K562 (cell line): ENCODE data around the gene ALPK1. TPM values are rescaled to one million over a fixed set of nuclear protein-coding genes. Genes with fewer than 3 reads are reported as not detected.

ENCODE experiments used
- ATAC-seq: fragments of 200-7000 bp; cut with Tn5 transposase; 3 replicates; pipeline ENCODE4 v1.9.1; 2020; ENCODE audit warnings: moderate library complexity
- BruUV-seq: library from RNA; stranded (reverse); fragments of 400-500 nt; replicated peaks from 2 replicates; lab custom pipeline; 2021; lab: Mats Ljungman, UMichigan
- CTCF ChIA-PET: fragments of 300-600 bp; formaldehyde crosslinking; extraction: SDS; loops from one replicate; lab custom pipeline; 2021; ENCODE audit warnings: low intra/inter-chr PET ratio; lab: Yijun Ruan, JAX
- POLR2A ChIA-PET: fragments of 300-600, 350-650 bp; sonication (Branson Sonifier 250); formaldehyde crosslinking; extraction: SDS; loops from one replicate; lab custom pipeline; 2021; ENCODE audit warnings: antibody characterized with exemption, inconsistent platforms; lab: Yijun Ruan, JAX
- DNase-seq, 4 experiments: peaks; one replicate each; pipeline versions ENCODE4 v3.0.0 to v3.0.0-alpha.2; 2011 to 2018; ENCODE audit warnings: low spot score in 3 of 4, mixed read lengths in 3 of 4; ENCODE audit errors: extremely low read depth in 1 of 4
- FAIRE-seq: peaks from 2 replicates; lab custom pipeline; 2011; peaks lifted over from hg19 to GRCh38; lab: Jason Lieb, UNC
- H2AFZ ChIP-seq: 2 replicates; pipeline ENCODE4 v1.6.0; 2011; ENCODE audit warnings: low read depth, low read length, control low read depth, inconsistent platforms
- H3K27ac ChIP-seq: fragments of 200-600 bp; 3 replicates; pipeline ENCODE4 v1.8.0; 2011; ENCODE audit warnings: low read depth, mild to moderate bottlenecking, control low read depth, inconsistent platforms, low read length, moderate library complexity, mixed read lengths; ENCODE audit errors: extremely low read depth
- H3K27me3 ChIP-seq, 2 experiments: fragments of 300-600 bp in 1 of 2; 2 replicates in 1 of 2; 3 replicates in 1 of 2; pipeline versions ENCODE4 v1.6.0 to v1.8.0; 2011; ENCODE audit warnings: inconsistent platforms in 2 of 2, low read length in 2 of 2, mild to moderate bottlenecking in 1 of 2, mixed read lengths in 1 of 2, moderate library complexity in 1 of 2; ENCODE audit not compliant: control insufficient read depth in 2 of 2, insufficient read depth in 2 of 2
- H3K36me3 ChIP-seq: fragments of 300-600 bp; 3 replicates; pipeline ENCODE4 v1.8.0; 2011; ENCODE audit warnings: mild to moderate bottlenecking, low read length, inconsistent platforms; ENCODE audit not compliant: control insufficient read depth, insufficient read depth
- H3K4me1 ChIP-seq, 2 experiments: fragments of 200-600 bp in 1 of 2; replicated peaks in 1 of 2; 2 replicates in 1 of 2; 3 replicates in 1 of 2; pipeline versions ENCODE4 v1.5.1 to v1.8.0; 2011; ENCODE audit warnings: inconsistent platforms in 2 of 2, low read length in 2 of 2, mild to moderate bottlenecking in 1 of 2, mixed read lengths in 1 of 2, moderate library complexity in 1 of 2; ENCODE audit not compliant: control insufficient read depth in 2 of 2, insufficient read depth in 2 of 2
- H3K4me2 ChIP-seq: 2 replicates; pipeline ENCODE4 v1.6.1; 2011; ENCODE audit warnings: low read length, control low read depth, inconsistent platforms, mixed read lengths; ENCODE audit not compliant: insufficient read depth
- H3K4me3 ChIP-seq: fragments of 200-600 bp; sonication (generic), shearing (Covaris generic); 2 replicates; pipeline ENCODE4 v1.5.1; 2016; ENCODE audit warnings: control low read depth, inconsistent platforms
- H3K79me2 ChIP-seq: fragments of 200-600 bp; 3 replicates; pipeline ENCODE4 v1.8.0; 2011; ENCODE audit warnings: low read length, inconsistent platforms; ENCODE audit not compliant: control insufficient read depth, insufficient read depth
- H3K9ac ChIP-seq, 2 experiments: 2 replicates each; pipeline versions ENCODE4 v1.6.0 to v1.6.1; 2011; ENCODE audit warnings: low read depth in 2 of 2, low read length in 2 of 2, control low read depth in 1 of 2, inconsistent platforms in 1 of 2, mild to moderate bottlenecking in 1 of 2, mixed read lengths in 1 of 2; ENCODE audit not compliant: insufficient read depth in 1 of 2
- H3K9me1 ChIP-seq: one replicate; pipeline ENCODE4 v1.6.0; 2011; ENCODE audit warnings: inconsistent platforms, mild to moderate bottlenecking, low read length, moderate library complexity; ENCODE audit not compliant: control insufficient read depth, insufficient read depth
- H3K9me3 ChIP-seq: replicated peaks from 2 replicates; pipeline ENCODE4 v1.5.1; 2011; ENCODE audit warnings: low read depth, low read length, inconsistent platforms; ENCODE audit not compliant: control insufficient read depth, insufficient read depth
- H4K20me1 ChIP-seq: replicated peaks from 2 replicates; pipeline ENCODE4 v1.6.1; 2011; ENCODE audit warnings: low read length, inconsistent platforms, mixed read lengths; ENCODE audit not compliant: control insufficient read depth, insufficient read depth
- C11orf30 ChIP-seq: fragments of 450-650 bp; IDR thresholded peaks from 2 replicates; pipeline ENCODE4 v1.6.1; 2016; ENCODE audit warnings: low read depth, mild to moderate bottlenecking
- CBX1 ChIP-seq: sonication (generic); IDR thresholded peaks from 2 replicates; pipeline ENCODE4 v1.6.1; 2016; ENCODE audit warnings: antibody characterized with exemption, low read depth, mild to moderate bottlenecking
- CSDE1 ChIP-seq, 2 experiments: fragments of 450-650 bp; IDR thresholded peaks; 2 replicates each; pipeline ENCODE4 v1.6.1; 2016; ENCODE audit warnings: mild to moderate bottlenecking in 1 of 2
- FOXA3 ChIP-seq, 2 experiments: fragments of 450-650 bp in 1 of 2; sonication (generic) in 1 of 2; formaldehyde crosslinking; IDR thresholded peaks in 1 of 2; conservative IDR thresholded peaks in 1 of 2; 2 replicates each; pipeline versions ENCODE4 v1.4.0 to v1.8.0; 2020 to 2022; ENCODE audit warnings: mild to moderate bottlenecking in 2 of 2, missing genetic modification reagents in 1 of 2
- KLF1 ChIP-seq: fragments of 450-650 bp; IDR thresholded peaks from 2 replicates; pipeline ENCODE4 v1.6.1; 2016; ENCODE audit warnings: missing genetic modification characterization, missing compliant biosample characterization
- MAFG ChIP-seq: fragments of 450-650 bp; conservative IDR thresholded peaks from 2 replicates; pipeline ENCODE4 v1.6.1; 2016; ENCODE audit warnings: missing genetic modification characterization, missing compliant biosample characterization
- NCOR1 ChIP-seq: fragments of 450-650 bp; IDR thresholded peaks from 2 replicates; pipeline ENCODE4 v1.6.1; 2016; ENCODE audit warnings: mild to moderate bottlenecking, moderate library complexity
- NR2C1 ChIP-seq, 2 experiments: fragments of 450-650 bp; IDR thresholded peaks; 2 replicates each; pipeline ENCODE4 v1.6.1; 2017; ENCODE audit warnings: mild to moderate bottlenecking in 2 of 2, antibody characterized with exemption in 1 of 2, inconsistent platforms in 1 of 2, missing compliant biosample characterization in 1 of 2, missing genetic modification characterization in 1 of 2
- PREB ChIP-seq: sonication (generic); formaldehyde crosslinking; IDR thresholded peaks from 2 replicates; pipeline ENCODE4 v1.8.1; 2023; ENCODE audit warnings: mild to moderate bottlenecking, missing genetic modification reagents
- RNF2 ChIP-seq: sonication (generic); IDR thresholded peaks from 2 replicates; pipeline ENCODE4 v1.6.1; 2016
- SP2 ChIP-seq: IDR thresholded peaks from 2 replicates; pipeline ENCODE4 v1.6.1; 2011; ENCODE audit warnings: mild to moderate bottlenecking, low read depth, low read length, moderate library complexity; ENCODE audit not compliant: poor library complexity, severe bottlenecking; ENCODE audit errors: extremely low read depth
- TEAD2 ChIP-seq: fragments of 450-650 bp; IDR thresholded peaks from 2 replicates; pipeline ENCODE4 v1.6.1; 2016; ENCODE audit warnings: missing genetic modification characterization, control low read depth, missing compliant biosample characterization
- THRB ChIP-seq: fragments of 450-650 bp; formaldehyde crosslinking; conservative IDR thresholded peaks from 2 replicates; pipeline ENCODE4 v1.4.0; 2022; ENCODE audit warnings: mild to moderate bottlenecking, missing genetic modification characterization
- USF1 ChIP-seq: sonication (generic); formaldehyde crosslinking; IDR thresholded peaks from 2 replicates; pipeline ENCODE4 v1.9.0; 2022; ENCODE audit warnings: mild to moderate bottlenecking, missing genetic modification reagents
- ZNF124 ChIP-seq: sonication (generic); formaldehyde crosslinking; IDR thresholded peaks from 2 replicates; pipeline ENCODE4 v1.8.1; 2022; ENCODE audit warnings: missing genetic modification reagents
- ZNF316 ChIP-seq: fragments of 450-650 bp; IDR thresholded peaks from 2 replicates; pipeline ENCODE4 v1.6.1; 2016
- ZNF699 ChIP-seq: fragments of 250-450 bp; sonication (Bioruptor Pico); IDR thresholded peaks from 2 replicates; pipeline ENCODE4 v1.8.0; 2021; ENCODE audit warnings: mild to moderate bottlenecking, moderate library complexity; ENCODE audit not compliant: insufficient replicate concordance
- WGBS: fragments of 100-300 bp; shearing (Covaris generic); methylation state at CpG from one replicate; pipeline ENCODE4 v1.1.6; 2016; ENCODE audit warnings: low coverage, mixed read lengths; ENCODE audit not compliant: insufficient coverage; ENCODE audit errors: missing lambda C conversion rate; 5-methylcytosine and 5-hydroxymethylcytosine counted together
- in situ Hi-C: fragments of 300-500 bp; cut with MboI; formaldehyde crosslinking; loops from 4 replicates; pipeline ENCODE4 v1.15.0; 2018; ENCODE audit warnings: inconsistent platforms, mixed read lengths
- intact Hi-C: fragments of 100-400 bp; cut with micrococcal nuclease; formaldehyde crosslinking; loops from 2 replicates; pipeline ENCODE4 v1.14.2; 2022
- polyA plus RNA-seq, 8 experiments: library from polyadenylated mRNA; depleted of rRNA in 4 of 8; stranded (reverse) in 5 of 8; unstranded in 3 of 8; fragments of >200 nt; fragmentation: Nextera tagmentation in 2 of 8; fragmentation: Illumina TruSeq in 1 of 8; extraction: Ambion mirVana in 2 of 8; extraction: Trizol in 1 of 8; gene quantifications; 2 replicates each; pipeline versions ENCODE4 v1.2.1 to v1.2.3, GENCODE V29; 2011 to 2014; ENCODE audit warnings: inconsistent platforms in 1 of 8, missing spikeins in 1 of 8
- total RNA-seq, 7 experiments: library from RNA; depleted of rRNA in 6 of 7; stranded (reverse); fragments of >200 nt in 6 of 7; fragmentation: Illumina TruSeq in 2 of 7; extraction: Trizol in 2 of 7; gene quantifications; 2 replicates each; pipeline versions ENCODE4 v1.2.1 to v1.2.3, GENCODE V29; 2011 to 2021; ENCODE audit warnings: low replicate concordance in 1 of 7
- TF ChIP-seq, protein P1 (sequence below), 3 experiments: fragments of 200-800 bp in 1 of 3; sonication (Bioruptor generic) in 1 of 3; sonication (generic) in 1 of 3; formaldehyde crosslinking in 1 of 3; IDR thresholded peaks; 2 replicates each; pipeline versions ENCODE4 v1.6.1 to v1.8.0; 2016 to 2022; ENCODE audit warnings: mild to moderate bottlenecking in 2 of 3, missing compliant biosample characterization in 2 of 3, missing genetic modification characterization in 2 of 3, missing genetic modification reagents in 1 of 3

The ALPK1 gene
- total and polyA plus RNA-seq, 9 of the 15 experiments (the other 6 are each of a cell fraction or from before 2014, with no cell fraction given), result 2.3 to 6.9 (median 4.6) TPM

GRCh38 chr4:112270051-112270450, 27.1 kb upstream of the ALPK1 start:
- no TSS peak for BruUV-seq
- no peaks in the 10 kb centered on the region for H3K9me3 ChIP-seq
- in situ Hi-C loops (no loop called here), intact Hi-C loops (no loop called here)
- H3K36me3 ChIP-seq, result peaks cover 16% of the 10 kb centered on the region
- no peak overlapping the region for H3K4me2 ChIP-seq
- no peak overlapping the region for H3K9ac ChIP-seq
- no peaks in the 10 kb centered on the region for H3K9me1 ChIP-seq
- ATAC-seq, result no peak
- POLR2A ChIA-PET, result no interaction called here
- H3K27ac ChIP-seq, result no peak overlapping the region
- H3K4me1 ChIP-seq, result no peaks in the 10 kb centered on the region
- 36% methylated on average over 1 of the region's 1 CpG for WGBS
- H3K27me3 ChIP-seq, result no peaks in the 10 kb centered on the region
- H2AFZ ChIP-seq, result no peak overlapping the region
- H3K4me3 ChIP-seq, result no peak overlapping the region
- no peak for DNase-seq
- CTCF ChIA-PET, result no interaction called here
- TF ChIP-seq NR2C1 (IDR thresholded peaks at IDR 0.05) (no peak), NR2C1 (tag; IDR thresholded peaks at IDR 0.05) (no peak), KLF1 (tag) (no peak), ZNF124 (no peak), FOXA3 (CRISPR knock-in tag; conservative IDR thresholded peaks at IDR 0.05 in 1 of 2, IDR thresholded peaks at IDR 0.05 in 1 of 2) (no peak), THRB (no peak), ZNF316 (peak; percentile 83), NCOR1 (no peak), CBX1 (no peak), USF1 (CRISPR knock-in tag) (no peak), ZNF699 (CRISPR knock-in tag) (no peak), TEAD2 (tag) (no peak), C11orf30 (peak; percentile 70), SP2 (no peak), PREB (no peak), RNF2 (no peak), MAFG (tag) (peak; percentile 48; the same call in 1 of the 2 replicates), CSDE1 (IDR thresholded peaks at IDR 0.05) (no peak)
- TF ChIP-seq, protein P1, sequence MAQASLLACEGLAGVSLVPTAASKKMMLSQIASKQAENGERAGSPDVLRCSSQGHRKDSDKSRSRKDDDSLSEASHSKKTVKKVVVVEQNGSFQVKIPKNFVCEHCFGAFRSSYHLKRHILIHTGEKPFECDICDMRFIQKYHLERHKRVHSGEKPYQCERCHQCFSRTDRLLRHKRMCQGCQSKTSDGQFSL (CRISPR knock-in tag; IDR thresholded peaks at IDR 0.05), result no peak
- TF ChIP-seq, protein P1 (tag; IDR thresholded peaks at IDR 0.05), result no peak
- no peak for FAIRE-seq
- H4K20me1 ChIP-seq, result no peaks in the 10 kb centered on the region
- no peaks in the 10 kb centered on the region for H3K79me2 ChIP-seq
